Activated naive CD8-positive, alpha-beta T cell treated with anti-CD3 and anti-CD28 coated beads, Interleukin-2, amount 10 ng/mL, durations not matched to agents 7 days and 5 days (primary cell): ENCODE measurements around the gene ZNF471. TPM values are rescaled to one million over a fixed set of nuclear protein-coding genes. Genes with fewer than 3 reads are reported as not detected.

Experiments used
- total RNA-seq, 2 experiments: library from RNA; stranded (reverse); gene quantifications; one replicate each; pipeline ENCODE4 v1.2.3, GENCODE V29; 2021

Gene ZNF471
- total RNA-seq, 2 experiments from 2014 or later, result 1.5 to 4.0 TPM

Other genes starting within 250 kb of the ZNF471 start
- gene EDDM13, start 235.1 kb upstream of the ZNF471 start, total RNA-seq, result 1 to 10 TPM; 1.2 to 1.7 TPM
- 10 to 100 TPM in 1 of 2 experiments, 1 to 10 TPM in 1; 9.7 to 11.7 TPM for gene ZSCAN5A, start 193.0 kb upstream of the ZNF471 start, total RNA-seq
- gene ZNF582, start 114.3 kb upstream of the ZNF471 start, total RNA-seq, result 1 to 10 TPM; 5.0 to 5.5 TPM
- gene ZNF583, start 103.5 kb upstream of the ZNF471 start, total RNA-seq, result 1 to 10 TPM; 8.5 to 9.2 TPM
- 1 to 10 TPM; 2.0 TPM for gene ZNF667, start 30.5 kb upstream of the ZNF471 start, total RNA-seq
- gene ZFP28, start 31.1 kb downstream of the ZNF471 start, total RNA-seq, result 10 to 100 TPM; 12.2 TPM
- gene ZNF470, start 59.6 kb downstream of the ZNF471 start, total RNA-seq, result 1 to 10 TPM; 7.3 to 8.8 TPM
- gene ZNF71, start 87.4 kb downstream of the ZNF471 start, total RNA-seq, result 1 to 10 TPM; 8.3 to 8.5 TPM
- under 1 TPM in 1 of 2 experiments, not detected in 1; 0.39 TPM for gene SMIM17, start 135.3 kb downstream of the ZNF471 start, total RNA-seq
- gene ZNF835, start 163.9 kb downstream of the ZNF471 start, total RNA-seq, result 1 to 10 TPM; 3.8 to 6.5 TPM